WTC11 (cell line): ENCODE data around the gene FUBP3.

Source experiments
- HMGA2 ChIP-seq: fragments of 250-450 bp; sonication (Bioruptor Pico); IDR thresholded peaks from 2 replicates; pipeline ENCODE4 v1.4.0; 2021; ENCODE audit warnings: mild to moderate bottlenecking, moderate library complexity
- IRF2 ChIP-seq: sonication (generic); formaldehyde crosslinking; IDR thresholded peaks from 2 replicates; pipeline ENCODE4 v1.8.0; 2022; ENCODE audit warnings: low read depth, missing genetic modification reagents, borderline replicate concordance
- TEAD4 ChIP-seq: sonication (generic); formaldehyde crosslinking; IDR thresholded peaks from 2 replicates; pipeline ENCODE4 v1.8.0; 2022; ENCODE audit warnings: mild to moderate bottlenecking, missing genetic modification reagents
- ZNF317 ChIP-seq: sonication (generic); formaldehyde crosslinking; IDR thresholded peaks from 2 replicates; pipeline ENCODE4 v1.8.1; 2023; ENCODE audit warnings: low read depth, mild to moderate bottlenecking, moderate library complexity, missing genetic modification reagents, borderline replicate concordance
- TF ChIP-seq, protein P1 (sequence below): sonication (generic); formaldehyde crosslinking; IDR thresholded peaks from 2 replicates; pipeline ENCODE4 v1.8.0; 2022; ENCODE audit warnings: mild to moderate bottlenecking, missing genetic modification reagents
- TF ChIP-seq, protein P2 (sequence below): fragments of 200-600 bp; IDR thresholded peaks from 2 replicates; pipeline ENCODE4 v1.8.0; 2022; ENCODE audit warnings: antibody characterized with exemption
- TF ChIP-seq, protein P3 (sequence below): sonication (generic); formaldehyde crosslinking; IDR thresholded peaks from 2 replicates; pipeline ENCODE4 v1.8.0; 2022; ENCODE audit warnings: mild to moderate bottlenecking, missing genetic modification reagents
- TF ChIP-seq, protein P4 (sequence below): sonication (generic); formaldehyde crosslinking; conservative IDR thresholded peaks from 2 replicates; pipeline ENCODE4 v1.8.1; 2022; ENCODE audit warnings: mild to moderate bottlenecking, missing genetic modification reagents
- TF ChIP-seq, protein P5 (sequence below): sonication (generic); formaldehyde crosslinking; IDR thresholded peaks from 2 replicates; pipeline ENCODE4 v1.8.1; 2022; ENCODE audit warnings: mild to moderate bottlenecking, missing genetic modification reagents, moderate library complexity, borderline replicate concordance

DNA sequence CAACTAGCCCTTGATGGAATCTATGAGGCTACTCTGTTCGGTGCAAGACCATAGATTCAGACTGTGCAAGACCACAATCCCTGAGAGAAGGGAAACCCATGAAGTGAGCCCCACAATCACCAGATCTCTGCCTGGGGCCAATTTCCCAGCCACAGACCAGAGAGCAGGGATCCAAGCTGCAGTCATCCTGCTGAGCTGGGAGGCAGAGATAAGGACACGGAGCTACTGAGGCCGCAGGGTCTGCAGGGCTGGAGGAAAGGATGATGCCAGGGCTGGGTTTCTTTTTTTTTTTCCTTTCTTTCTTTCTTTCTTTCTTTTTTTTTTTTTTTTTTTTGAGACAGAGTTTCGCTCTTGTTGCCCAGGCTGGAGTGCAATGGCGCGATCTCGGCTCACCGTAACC lies 47.7 kb upstream of the FUBP3 start:
- TF ChIP-seq, protein P1, sequence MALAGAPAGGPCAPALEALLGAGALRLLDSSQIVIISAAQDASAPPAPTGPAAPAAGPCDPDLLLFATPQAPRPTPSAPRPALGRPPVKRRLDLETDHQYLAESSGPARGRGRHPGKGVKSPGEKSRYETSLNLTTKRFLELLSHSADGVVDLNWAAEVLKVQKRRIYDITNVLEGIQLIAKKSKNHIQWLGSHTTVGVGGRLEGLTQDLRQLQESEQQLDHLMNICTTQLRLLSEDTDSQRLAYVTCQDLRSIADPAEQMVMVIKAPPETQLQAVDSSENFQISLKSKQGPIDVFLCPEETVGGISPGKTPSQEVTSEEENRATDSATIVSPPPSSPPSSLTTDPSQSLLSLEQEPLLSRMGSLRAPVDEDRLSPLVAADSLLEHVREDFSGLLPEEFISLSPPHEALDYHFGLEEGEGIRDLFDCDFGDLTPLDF (CRISPR knock-in tag) = no peak
- TF ChIP-seq, protein P2, sequence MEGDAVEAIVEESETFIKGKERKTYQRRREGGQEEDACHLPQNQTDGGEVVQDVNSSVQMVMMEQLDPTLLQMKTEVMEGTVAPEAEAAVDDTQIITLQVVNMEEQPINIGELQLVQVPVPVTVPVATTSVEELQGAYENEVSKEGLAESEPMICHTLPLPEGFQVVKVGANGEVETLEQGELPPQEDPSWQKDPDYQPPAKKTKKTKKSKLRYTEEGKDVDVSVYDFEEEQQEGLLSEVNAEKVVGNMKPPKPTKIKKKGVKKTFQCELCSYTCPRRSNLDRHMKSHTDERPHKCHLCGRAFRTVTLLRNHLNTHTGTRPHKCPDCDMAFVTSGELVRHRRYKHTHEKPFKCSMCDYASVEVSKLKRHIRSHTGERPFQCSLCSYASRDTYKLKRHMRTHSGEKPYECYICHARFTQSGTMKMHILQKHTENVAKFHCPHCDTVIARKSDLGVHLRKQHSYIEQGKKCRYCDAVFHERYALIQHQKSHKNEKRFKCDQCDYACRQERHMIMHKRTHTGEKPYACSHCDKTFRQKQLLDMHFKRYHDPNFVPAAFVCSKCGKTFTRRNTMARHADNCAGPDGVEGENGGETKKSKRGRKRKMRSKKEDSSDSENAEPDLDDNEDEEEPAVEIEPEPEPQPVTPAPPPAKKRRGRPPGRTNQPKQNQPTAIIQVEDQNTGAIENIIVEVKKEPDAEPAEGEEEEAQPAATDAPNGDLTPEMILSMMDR = no peak
- TF ChIP-seq, protein P3, sequence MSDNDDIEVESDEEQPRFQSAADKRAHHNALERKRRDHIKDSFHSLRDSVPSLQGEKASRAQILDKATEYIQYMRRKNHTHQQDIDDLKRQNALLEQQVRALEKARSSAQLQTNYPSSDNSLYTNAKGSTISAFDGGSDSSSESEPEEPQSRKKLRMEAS (CRISPR knock-in tag) = no peak
- TF ChIP-seq, protein P4, sequence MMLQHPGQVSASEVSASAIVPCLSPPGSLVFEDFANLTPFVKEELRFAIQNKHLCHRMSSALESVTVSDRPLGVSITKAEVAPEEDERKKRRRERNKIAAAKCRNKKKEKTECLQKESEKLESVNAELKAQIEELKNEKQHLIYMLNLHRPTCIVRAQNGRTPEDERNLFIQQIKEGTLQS (CRISPR knock-in tag) = no peak
- no peak for TF ChIP-seq IRF2 (CRISPR knock-in tag)
- TF ChIP-seq HMGA2 (CRISPR knock-in tag) = no peak
- TF ChIP-seq, protein P5, sequence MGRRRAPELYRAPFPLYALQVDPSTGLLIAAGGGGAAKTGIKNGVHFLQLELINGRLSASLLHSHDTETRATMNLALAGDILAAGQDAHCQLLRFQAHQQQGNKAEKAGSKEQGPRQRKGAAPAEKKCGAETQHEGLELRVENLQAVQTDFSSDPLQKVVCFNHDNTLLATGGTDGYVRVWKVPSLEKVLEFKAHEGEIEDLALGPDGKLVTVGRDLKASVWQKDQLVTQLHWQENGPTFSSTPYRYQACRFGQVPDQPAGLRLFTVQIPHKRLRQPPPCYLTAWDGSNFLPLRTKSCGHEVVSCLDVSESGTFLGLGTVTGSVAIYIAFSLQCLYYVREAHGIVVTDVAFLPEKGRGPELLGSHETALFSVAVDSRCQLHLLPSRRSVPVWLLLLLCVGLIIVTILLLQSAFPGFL (CRISPR knock-in tag) = no peak
- TF ChIP-seq ZNF317 = no peak
- TF ChIP-seq TEAD4 = no peak
